Endothelial cell of coronary artery (primary cell): ENCODE measurements around the gene OR2M5. TPM values are rescaled to one million over a fixed set of nuclear protein-coding genes. Genes with fewer than 3 reads are reported as not detected.

ENCODE experiments used
- total RNA-seq: library from RNA; depleted of rRNA; stranded (reverse); fragments of >200 nt; gene quantifications from 2 replicates; pipeline ENCODE4 v1.2.3, GENCODE V29; 2014

OR2M5 gene
- total RNA-seq = not detected in 2 replicates

GRCh38 chr1:248144513-248145198 lies at the start of gene OR2M5:
Gene OR2M5 (plus strand): TSS chr1:248145148. CDS start chr1:248145148, 0 bp downstream.

GRCh38 chr1:248174521-248174920 lies 29.6 kb downstream of the OR2M5 start, which contains the start of gene OR2M2:
Gene OR2M2 (plus strand): TSS chr1:248174821. CDS start chr1:248179986, 5,165 bp downstream.

Other genes with a start within 250 kb of the OR2M5 start
- not detected in 2 replicates for gene OR2W3, start 249.6 kb upstream of the OR2M5 start, total RNA-seq
- not detected in 2 replicates for gene OR2T8, start 224.9 kb upstream of the OR2M5 start, total RNA-seq
- not detected in 2 replicates for gene OR2AJ1, start 220.3 kb upstream of the OR2M5 start, total RNA-seq
- gene OR2L8, start 196.3 kb upstream of the OR2M5 start, total RNA-seq = not detected in 2 replicates
- not detected in 2 replicates for gene OR2AK2, start 179.9 kb upstream of the OR2M5 start, total RNA-seq
- gene OR2L5, start 131.5 kb upstream of the OR2M5 start, total RNA-seq = not detected in 2 replicates
- not detected in 2 replicates for gene OR2L2, start 115.1 kb upstream of the OR2M5 start, total RNA-seq
- gene OR2L3, start 98.3 kb upstream of the OR2M5 start, total RNA-seq = not detected in 2 replicates
- not detected in 2 replicates for gene OR2L13, start 50.0 kb upstream of the OR2M5 start, total RNA-seq
- not detected in 2 replicates for gene OR2M2, start 29.7 kb downstream of the OR2M5 start, total RNA-seq
- gene OR2M3, start 52.1 kb downstream of the OR2M5 start, total RNA-seq = not detected in 2 replicates
- not detected in 2 replicates for gene OR2M4, start 86.3 kb downstream of the OR2M5 start, total RNA-seq
- not detected in 2 replicates for gene OR2T33, start 132.8 kb downstream of the OR2M5 start, total RNA-seq
- not detected in 2 replicates for gene OR2T12, start 158.3 kb downstream of the OR2M5 start, total RNA-seq
- gene OR2M7, start 179.4 kb downstream of the OR2M5 start, total RNA-seq = not detected in 2 replicates
- gene OR14C36, start 203.6 kb downstream of the OR2M5 start, total RNA-seq = not detected in 2 replicates
- not detected in 2 replicates for gene OR2T4, start 216.5 kb downstream of the OR2M5 start, total RNA-seq
- not detected in 2 replicates for gene OR2T6, start 230.6 kb downstream of the OR2M5 start, total RNA-seq